ENCODE measurements around the gene SMYD3. TPM values are rescaled to one million over a fixed set of nuclear protein-coding genes. Genes with fewer than 3 reads are reported as not detected.

The SMYD3 gene
- total and polyA plus RNA-seq, 12 donors: 13.5 to 78.2 (median 26.8) TPM

GRCh38 chr1:246537441-246537840 lies 30.4 kb upstream of the SMYD3 start:
- TF ChIP-seq POLR2A (IDR thresholded peaks at IDR 0.05): no peak
- TF ChIP-seq, protein P1, sequence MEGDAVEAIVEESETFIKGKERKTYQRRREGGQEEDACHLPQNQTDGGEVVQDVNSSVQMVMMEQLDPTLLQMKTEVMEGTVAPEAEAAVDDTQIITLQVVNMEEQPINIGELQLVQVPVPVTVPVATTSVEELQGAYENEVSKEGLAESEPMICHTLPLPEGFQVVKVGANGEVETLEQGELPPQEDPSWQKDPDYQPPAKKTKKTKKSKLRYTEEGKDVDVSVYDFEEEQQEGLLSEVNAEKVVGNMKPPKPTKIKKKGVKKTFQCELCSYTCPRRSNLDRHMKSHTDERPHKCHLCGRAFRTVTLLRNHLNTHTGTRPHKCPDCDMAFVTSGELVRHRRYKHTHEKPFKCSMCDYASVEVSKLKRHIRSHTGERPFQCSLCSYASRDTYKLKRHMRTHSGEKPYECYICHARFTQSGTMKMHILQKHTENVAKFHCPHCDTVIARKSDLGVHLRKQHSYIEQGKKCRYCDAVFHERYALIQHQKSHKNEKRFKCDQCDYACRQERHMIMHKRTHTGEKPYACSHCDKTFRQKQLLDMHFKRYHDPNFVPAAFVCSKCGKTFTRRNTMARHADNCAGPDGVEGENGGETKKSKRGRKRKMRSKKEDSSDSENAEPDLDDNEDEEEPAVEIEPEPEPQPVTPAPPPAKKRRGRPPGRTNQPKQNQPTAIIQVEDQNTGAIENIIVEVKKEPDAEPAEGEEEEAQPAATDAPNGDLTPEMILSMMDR (IDR thresholded peaks at IDR 0.05): no peak
- H3K4me3 ChIP-seq: no peak overlapping the region
- intact Hi-C loops (cut with DNase I): no loop called here
- DNase-seq: no peak
- H3K27me3 ChIP-seq: no peaks in the 10 kb centered on the region
- H3K27ac ChIP-seq: no peak overlapping the region
- 73 to 83% (median 80%) methylated on average over 7 of the region's 7 CpGs for WGBS, 4 donors
- no peaks in the 10 kb centered on the region for H3K4me1 ChIP-seq (replicated peaks in 1 of 2)
- peaks cover 0 to 29% of the 10 kb centered on the region in 2 donors for H3K36me3 ChIP-seq (replicated peaks in 1 of 2)
- no peaks in the 10 kb centered on the region for H3K9me3 ChIP-seq (replicated peaks in 1 of 3)

GRCh38 chr1:246534114-246534513 lies 27.0 kb upstream of the SMYD3 start:
- H3K27ac ChIP-seq: no peak overlapping the region
- H3K9me3 ChIP-seq (replicated peaks in 1 of 3): no peaks in the 10 kb centered on the region
- intact Hi-C loops (cut with DNase I): no loop called here
- no peak overlapping the region for H3K4me3 ChIP-seq
- WGBS, 4 donors: 80 to 95% (median 87%) methylated on average over 1 of the region's 1 CpG
- DNase-seq: no peak
- no peaks in the 10 kb centered on the region for H3K27me3 ChIP-seq
- H3K36me3 ChIP-seq (replicated peaks in 1 of 2): no peaks in the 10 kb centered on the region
- no peaks in the 10 kb centered on the region for H3K4me1 ChIP-seq (replicated peaks in 1 of 2)
- TF ChIP-seq POLR2A (IDR thresholded peaks at IDR 0.05): no peak
- TF ChIP-seq, protein P1 (IDR thresholded peaks at IDR 0.05): no peak

DNA sequence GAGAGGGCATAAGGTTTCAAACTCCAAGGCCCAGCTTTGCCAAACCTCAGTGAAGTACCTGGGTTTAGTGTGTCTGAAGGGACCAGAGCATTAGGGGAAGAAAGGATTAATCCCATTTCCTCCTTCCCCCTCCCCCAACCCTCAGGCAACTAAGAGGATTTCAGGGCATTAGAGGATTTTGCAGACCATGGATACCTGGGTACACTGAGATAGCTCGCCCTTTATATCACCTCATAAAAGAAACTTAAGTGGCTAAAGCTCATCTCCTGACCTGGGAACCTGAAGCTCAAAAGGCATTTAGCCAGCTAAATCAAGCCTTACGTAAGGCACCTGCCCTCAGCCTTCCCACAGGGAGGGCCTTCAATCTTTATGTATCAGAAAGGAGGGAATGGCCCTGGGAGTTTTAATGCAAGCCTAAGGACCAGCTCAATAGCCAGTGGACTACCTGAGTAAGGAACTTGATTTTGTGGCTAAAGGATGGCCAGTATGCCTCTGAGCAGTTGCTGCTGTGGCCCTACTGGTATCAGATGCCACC lies 26.4 kb upstream of the SMYD3 start:
- TF ChIP-seq, protein P1 (IDR thresholded peaks at IDR 0.05): no peak
- no peak for TF ChIP-seq POLR2A (IDR thresholded peaks at IDR 0.05)
- H3K9me3 ChIP-seq (replicated peaks in 1 of 3): no peaks in the 10 kb centered on the region
- no peak overlapping the region for H3K27ac ChIP-seq
- H3K27me3 ChIP-seq: no peaks in the 10 kb centered on the region
- H3K4me1 ChIP-seq (replicated peaks in 1 of 2): no peaks in the 10 kb centered on the region
- 85 to 93% (median 88%) methylated on average over 1 to 2 of the region's 2 CpGs for WGBS, 4 donors
- intact Hi-C loops (cut with DNase I): no loop called here
- no peak overlapping the region for H3K4me3 ChIP-seq
- no peak for DNase-seq
- no peaks in the 10 kb centered on the region for H3K36me3 ChIP-seq (replicated peaks in 1 of 2)

GRCh38 chr1:246532519-246532918 lies 25.4 kb upstream of the SMYD3 start:
- no peaks in the 10 kb centered on the region for H3K27me3 ChIP-seq
- no peaks in the 10 kb centered on the region for H3K9me3 ChIP-seq (replicated peaks in 1 of 3)
- 61 to 93% (median 63%) methylated on average over 1 of the region's 1 CpG for WGBS, 4 donors
- H3K27ac ChIP-seq: no peak overlapping the region
- no peak overlapping the region for H3K4me3 ChIP-seq
- H3K4me1 ChIP-seq (replicated peaks in 1 of 2): no peaks in the 10 kb centered on the region
- H3K36me3 ChIP-seq (replicated peaks in 1 of 2): no peaks in the 10 kb centered on the region
- no peak for DNase-seq
- TF ChIP-seq POLR2A (IDR thresholded peaks at IDR 0.05): no peak
- TF ChIP-seq, protein P1 (IDR thresholded peaks at IDR 0.05): no peak
- intact Hi-C loops (cut with DNase I): no loop called here

Data from adrenal gland (tissue), 12 donors.